Ramos (cell line): ENCODE measurements around the gene DHX58.

ENCODE experiments used
- in situ Hi-C: fragments of 300-500 bp; cut with MboI; formaldehyde crosslinking; loops from one replicate; pipeline ENCODE4 v1.14.3; 2022; ENCODE audit warnings: low sequenced_read_pairs; ENCODE audit not compliant: unreplicated experiment

The DHX58 gene

DNA sequence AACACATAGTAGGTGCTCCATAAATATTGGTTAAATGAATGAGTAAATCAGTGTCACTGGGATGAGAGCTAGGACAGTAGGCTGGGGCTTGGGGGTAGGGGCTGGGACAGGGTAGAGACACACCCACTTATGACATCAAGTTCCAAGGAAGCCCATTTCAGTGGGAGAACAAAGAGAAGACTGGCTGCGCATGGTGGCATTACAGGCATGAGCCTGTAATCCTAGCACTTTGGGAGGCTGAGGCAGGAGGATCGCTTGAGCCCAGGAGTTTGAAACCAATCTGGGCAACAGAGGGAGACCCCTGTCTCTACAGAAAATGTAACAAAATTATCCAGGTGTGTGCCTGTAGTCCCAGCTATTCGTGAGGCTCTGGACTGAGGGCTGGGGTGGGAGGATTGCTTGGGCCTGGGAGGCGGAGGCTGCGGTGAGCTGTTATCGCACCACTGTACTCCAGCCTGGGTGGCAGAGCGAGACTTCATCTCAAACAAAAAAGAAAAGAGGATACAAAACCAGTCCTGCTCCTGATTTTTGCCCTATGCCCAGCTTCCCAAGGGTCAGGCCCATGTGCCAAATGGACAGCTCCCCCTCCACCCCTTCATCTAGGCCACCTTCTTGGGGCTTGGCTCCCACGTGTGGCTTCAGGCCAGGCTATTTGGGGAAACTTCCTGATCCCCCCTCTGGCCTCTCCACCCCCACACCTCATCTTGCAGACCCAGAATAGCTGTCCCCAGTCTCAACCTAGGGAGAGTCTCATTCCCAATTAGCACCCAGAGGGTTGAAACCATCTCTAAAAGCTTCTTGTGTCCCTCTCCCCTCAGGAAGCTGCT lies 21.3 kb downstream of the DHX58 start:
- in situ Hi-C loops = no loop called here

DNA sequence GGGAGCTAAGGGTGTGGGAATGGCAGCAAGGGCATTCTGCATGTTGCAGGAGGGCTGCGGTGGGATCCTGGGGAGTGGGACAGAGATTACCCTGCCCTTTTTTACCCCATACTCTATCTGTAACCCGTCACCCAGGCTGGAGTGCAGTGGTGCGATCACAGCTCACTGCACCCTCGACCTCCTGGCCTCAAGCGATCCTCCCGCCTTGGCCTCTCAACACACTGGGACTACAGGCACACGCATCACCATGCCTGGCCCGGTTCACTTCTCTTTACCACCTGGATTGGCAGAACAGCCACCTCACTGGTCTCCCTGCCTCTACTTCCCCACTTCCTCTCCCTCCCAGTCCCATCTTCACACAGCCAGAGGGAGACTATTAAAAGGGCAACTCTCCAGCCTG lies 23.8 kb downstream of the DHX58 start:
- in situ Hi-C loops = no loop called here

DNA sequence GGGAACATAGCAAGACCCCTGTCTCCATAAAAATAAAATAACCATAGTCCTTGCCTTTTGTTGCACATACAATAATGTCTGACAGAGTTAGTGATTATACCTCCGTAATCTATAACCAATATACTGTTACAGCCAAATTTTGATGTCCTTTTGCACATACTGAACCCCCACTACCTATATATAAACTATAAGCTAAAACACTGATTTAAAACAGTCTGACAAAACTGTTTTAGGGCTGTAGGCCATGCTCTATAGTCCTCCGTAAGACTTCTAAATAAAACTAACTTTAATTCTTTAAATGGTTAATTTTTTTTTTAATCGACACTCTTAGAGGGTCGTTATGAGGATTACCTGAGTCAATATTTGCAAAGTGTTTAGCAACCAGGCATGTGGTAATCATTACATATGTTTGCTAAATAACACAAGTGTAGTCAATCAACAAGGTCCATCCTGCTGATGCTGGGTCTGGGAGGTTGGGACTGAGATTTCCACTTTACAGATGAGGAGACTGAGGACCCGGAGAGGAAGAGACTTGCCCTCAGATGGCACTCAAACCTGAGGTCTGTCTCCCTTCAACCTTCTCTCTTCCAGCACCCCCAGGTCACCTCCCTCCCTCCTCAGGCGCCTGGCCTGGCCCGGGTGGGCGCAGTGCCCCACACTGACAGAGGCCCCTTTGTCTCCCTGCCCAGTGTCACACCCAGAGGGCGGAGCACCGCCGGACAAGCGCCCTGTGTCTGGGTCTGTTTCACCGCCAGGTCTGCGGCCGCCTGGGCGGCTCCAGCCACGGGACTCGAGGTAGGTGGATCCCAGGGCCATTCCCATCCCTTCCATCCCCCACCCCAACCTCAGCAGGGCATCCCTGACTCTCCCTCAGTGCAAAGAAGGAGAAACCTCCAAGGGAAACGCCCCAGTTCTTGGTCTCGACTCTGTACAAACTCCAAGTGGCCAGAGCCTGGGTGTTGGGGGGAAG lies 24.5 kb downstream of the DHX58 start:
- in situ Hi-C loops = no loop called here

DNA sequence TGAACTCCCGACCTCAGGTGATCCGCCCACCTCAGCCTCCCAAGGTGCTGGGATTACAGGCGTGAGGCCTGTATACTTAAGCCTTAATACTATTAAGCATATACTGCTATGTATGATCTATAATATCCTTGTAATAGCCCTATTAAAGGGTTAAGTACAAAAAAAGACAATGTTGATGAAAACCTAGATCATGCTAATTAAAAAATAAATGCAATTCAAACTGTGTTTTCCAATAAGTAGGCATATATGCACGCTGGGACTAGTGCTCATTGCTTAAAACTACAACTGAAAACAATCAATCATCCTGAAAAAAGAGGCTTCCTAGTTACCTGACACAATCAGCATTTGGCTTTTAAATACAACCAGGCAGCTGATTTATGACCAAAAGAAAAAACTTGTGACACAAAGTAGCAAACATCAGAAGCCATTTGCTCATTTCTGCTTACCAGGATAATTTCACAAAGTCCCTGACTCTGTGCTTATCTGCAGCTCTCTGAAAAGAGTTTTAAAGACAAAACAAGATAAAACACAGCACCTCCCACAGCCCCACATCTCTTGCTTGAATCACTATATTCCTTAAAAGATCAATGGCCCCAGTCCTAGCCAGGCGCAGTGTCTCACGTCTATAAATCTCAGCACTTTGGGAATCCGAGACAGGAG lies 25.3 kb downstream of the DHX58 start:
- in situ Hi-C loops = no loop called here

DNA sequence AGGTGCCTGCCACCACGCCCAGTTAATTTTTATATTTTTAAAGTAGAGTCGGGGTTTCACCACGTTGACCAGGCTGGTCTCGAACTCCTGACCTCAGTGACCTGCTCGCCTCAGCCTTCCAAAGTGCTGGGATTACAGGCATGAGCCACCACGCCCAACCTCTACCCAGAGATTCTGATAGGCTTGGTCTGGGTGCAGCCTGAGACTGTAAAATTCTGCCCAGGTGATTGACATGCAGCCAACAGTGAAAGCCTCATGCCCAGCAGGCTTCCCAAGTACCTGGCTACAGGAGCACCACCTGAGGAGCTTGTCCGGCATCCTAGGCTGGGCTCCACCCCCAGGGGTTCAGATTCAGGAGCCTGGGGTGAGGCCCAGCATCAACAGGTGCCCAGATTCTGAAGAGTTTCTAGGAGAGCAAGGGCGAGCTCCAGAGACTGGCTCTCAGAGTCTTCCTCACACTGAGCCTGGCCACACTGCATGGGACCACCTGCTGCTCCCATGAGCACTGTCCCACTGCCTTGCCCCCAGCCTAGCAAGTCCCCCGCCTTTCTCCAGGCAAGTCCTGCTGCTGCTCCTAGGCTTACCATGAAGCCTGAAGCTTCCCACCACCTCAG lies 30.9 kb downstream of the DHX58 start:
- in situ Hi-C loops = no loop called here

DNA sequence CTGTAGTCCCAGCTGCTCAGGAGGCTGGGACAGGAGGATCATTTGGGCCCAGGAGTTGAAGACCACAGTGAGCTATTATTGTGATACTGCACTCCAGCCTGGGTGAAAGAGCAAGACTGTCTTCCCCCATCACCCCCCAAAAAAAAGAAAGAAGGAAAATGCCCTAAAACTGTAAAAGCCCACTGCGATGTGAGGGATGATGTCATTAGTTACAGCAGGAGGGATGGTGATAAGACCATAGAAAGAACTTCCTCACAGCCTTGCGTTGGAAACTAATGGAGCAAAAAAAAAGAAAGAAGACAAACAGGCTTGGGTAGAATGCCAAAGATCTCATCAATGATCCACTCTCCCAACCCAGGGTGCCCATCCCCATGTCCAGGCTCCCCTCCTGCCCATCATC lies 33.0 kb downstream of the DHX58 start:
- in situ Hi-C loops = no loop called here

DNA sequence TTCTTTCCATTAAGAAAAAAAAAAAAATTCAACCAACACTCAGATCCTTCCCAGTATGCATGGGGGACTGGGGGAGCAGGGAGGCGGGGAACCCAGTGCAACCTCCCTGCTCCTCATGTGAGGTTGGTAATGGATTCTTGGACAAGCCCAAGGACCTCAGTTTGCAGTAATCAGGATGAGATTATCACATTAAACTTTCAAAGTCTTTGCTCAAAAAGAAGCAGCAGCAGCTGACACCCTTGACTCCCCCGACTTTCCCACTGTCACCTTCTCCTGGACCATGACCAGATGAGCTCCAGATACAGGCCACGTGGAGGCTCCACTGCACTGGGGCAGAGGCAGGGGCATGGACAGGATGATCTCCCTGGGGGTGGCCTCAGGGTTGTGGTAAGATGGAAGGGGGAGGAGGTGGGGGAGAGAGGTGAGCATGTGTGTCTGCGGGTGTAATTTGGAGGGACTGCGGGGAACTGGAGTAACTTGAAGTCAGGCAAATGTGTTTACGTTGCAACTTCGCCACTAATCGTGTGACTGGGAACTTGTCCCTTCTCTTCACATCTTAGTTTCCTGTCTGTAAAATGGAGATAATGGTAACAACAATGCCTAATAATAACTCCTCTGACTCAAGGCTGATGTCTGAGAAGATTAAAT lies 34.0 kb downstream of the DHX58 start:
- in situ Hi-C loops = no loop called here

DNA sequence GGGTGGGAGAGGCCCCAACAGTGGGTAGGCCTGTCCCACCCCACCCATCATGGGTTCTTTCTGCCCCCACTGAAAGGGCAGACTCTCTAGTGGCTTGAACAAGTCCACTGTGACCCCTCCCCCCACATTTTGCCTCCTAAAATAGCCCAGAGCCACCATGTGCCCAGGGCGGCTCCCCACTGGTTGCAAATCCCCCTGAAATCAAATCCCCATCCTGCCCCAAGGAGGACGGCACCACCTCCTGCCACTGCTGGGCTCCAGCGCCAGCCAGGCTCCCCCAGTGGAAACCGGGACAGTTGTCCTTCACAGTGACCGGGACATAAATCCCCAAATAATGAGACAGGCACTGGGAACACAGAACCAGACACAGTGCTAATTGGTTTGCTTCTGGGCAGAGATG lies 34.8 kb downstream of the DHX58 start:
- in situ Hi-C loops = no loop called here

DNA sequence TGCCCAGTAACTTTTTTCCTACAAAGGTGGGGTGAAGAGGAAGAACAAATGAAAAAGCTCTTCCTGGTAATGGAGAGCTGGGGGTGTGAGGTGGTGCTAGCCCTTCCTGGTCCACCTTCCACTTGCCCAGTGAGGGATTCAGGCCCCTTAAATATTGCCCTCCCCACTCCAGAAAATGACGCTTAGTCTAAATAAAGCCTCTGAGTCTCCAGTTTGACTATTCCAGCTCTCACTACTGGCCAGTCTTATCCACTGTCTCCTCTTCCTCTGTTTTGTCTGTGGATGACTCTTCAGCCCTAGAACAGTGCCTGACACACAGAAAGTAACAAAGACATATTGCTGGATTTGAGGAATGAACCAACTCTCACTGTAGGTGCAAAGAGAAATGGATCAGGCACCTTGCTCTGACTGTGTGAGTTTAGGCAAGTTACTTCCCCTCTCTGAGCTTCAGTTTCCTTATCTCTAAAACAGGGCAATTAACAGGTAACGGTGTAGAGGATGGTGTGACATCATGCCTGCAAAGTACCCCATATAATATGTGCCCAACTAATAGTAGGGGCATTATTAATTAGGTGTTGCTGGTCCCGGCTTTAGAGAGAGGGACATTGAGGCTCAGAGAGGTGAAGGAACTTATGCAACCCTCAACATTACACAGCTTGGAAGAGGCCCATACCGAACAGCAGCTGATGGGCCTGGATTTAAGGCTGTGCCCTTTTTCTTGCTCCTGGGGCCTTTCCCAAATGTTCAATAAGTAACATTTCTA lies 35.5 kb downstream of the DHX58 start:
- in situ Hi-C loops = no loop called here

DNA sequence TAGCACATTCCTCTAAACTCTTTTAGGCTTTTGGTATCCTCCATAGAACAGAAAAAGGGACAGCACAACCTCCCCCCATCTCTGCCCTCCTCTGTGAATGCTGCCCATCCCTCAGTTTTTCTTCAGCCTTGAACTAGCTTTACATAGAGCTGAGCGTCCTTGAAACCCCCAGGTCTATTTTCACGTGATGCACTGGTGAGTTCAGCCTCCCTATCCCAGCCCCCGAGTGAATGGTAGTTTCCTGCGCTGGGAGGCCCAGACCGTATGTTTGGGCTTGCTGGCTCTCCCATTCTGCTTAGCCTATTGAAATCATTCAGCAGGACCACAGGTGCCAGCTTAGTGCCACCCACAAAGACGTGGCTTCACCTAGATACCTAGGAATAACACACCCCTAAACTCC lies 36.7 kb downstream of the DHX58 start:
- in situ Hi-C loops = no loop called here

DNA sequence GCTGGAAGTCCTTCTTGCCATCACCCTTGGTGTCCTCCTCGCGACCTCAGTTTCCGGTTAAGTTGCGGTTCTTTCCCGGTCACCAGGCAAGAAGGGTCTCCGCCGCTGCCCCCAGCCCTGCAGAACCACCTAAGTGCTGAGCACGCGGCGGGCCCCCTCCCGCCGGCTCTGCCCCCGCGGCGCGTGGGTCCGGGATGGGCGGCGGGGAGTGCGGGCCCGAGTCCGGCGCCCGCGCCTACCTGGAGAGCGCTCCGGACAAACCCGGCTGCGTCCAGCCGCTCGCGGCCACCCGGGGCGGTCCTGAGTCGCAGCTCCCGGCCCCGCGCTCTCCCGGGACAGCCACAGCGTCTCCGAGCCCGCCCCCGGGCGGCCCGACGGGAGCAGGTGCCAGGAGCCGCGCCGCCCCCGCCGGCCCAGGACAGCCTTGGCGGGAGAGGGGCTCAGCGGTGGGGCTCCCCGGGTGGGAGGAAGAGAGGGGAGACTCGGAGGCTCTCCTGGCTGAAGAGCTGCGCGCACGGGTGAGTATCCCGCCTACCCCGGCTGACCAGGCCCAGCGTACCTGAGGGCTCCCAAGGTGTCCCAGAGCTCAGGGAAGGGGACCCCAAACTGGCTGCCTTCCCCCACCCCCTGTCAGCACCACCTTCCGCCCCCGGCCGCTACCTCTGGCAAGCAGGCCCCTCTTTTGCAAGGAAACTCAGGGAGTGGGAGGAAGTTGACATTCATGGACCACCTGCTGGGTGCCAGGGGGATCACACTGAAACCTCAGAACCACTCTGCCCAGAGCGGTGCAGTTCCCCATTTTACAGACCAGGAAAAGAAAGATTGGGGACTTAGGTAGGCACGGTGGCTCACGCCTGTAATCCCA lies 40.0 kb downstream of the DHX58 start:
- in situ Hi-C loops = no loop called here

DNA sequence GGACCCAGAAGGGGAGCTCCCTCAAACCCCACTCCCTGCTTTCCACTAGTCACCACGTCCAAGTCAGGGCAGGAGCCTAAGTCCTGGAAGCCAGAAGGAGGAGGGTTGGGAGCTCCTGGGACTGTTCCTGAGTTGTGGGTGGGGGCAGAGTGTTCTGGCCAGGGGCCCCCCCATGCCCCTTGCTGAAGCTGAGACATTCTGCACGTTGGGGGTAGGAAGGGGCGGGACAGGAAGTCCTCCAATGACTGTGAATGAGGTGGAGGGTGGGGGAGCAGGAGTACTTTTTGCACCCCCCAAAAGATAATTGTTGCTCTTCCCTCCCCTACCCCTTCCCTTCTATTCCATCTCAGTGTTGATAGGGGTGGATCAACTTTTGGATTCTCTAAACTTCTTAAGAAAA lies 40.7 kb downstream of the DHX58 start:
- in situ Hi-C loops = no loop called here

DNA sequence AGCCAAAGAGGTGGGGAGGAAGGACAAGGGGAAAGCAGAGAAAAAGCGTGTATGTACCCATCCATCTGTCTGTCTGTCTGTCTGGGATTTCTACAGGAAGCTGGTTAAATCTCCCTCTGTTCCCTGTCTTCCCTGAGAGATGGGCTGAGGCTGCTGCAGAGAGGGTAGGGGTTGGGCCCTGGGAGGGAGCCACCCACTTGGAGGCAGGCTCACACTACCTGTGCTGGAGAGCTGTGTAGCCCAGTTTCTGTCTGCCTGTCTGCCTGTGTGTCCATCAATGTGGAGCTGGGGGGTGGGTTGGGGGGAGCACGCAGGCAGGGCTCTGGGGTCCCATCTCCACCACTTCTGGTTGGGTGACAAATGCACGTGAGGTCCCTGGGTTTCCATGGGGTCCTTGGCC lies 43.5 kb downstream of the DHX58 start:
- in situ Hi-C loops = no loop called here

DNA sequence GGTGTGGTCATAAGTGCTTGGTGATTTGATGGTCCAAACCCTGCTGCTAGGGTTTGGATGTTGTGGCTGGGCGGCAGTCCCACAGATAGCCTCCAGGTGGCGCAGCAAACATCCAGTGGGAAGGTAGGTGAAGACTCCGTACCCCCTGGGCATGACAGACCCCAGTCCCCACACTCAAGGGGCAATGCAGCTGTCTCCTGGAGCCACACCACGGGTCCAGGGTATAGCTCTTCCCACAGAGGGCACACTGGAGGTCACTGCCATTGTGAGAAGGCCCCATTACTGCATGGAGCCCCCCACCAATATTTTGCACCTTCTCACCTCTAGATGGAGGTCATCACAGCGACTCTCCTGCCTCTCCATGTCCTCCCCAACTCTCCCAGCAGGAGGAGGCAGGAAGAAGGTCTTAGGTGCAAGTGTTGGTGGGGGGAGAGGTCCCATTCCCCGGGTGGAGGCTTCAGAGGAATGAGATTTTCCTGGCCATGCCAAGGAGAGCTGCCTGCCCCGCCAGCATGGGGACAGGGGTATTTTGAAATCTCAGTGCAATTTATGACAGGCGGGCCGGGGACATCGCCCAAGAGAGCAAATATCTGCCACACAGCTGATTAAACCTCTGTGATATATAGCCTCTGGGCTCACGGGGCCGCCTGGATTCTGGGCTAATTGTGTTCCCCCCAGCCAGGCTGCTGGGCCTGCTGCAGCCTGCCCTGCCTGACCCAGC lies 45.0 kb downstream of the DHX58 start:
- in situ Hi-C loops = no loop called here

DNA sequence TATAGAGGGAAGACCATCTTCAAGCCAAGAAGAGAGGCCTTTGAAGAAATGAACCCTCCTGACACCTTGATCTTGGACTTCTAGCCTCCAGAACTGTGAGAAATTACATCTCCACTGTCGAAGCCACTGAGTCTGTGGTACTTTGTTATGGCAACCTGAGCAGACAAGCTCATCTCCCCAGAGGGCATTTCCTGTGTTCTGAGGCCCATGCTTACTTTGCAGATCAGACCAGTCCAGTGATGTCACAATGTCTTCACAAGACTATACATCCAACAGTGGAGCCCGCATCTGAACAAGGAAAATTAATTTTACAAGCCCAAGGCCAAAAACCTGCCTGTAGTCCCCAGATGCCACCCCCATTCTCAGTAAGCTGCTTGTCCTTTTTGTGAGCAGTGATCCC lies 47.3 kb downstream of the DHX58 start:
- in situ Hi-C loops = no loop called here

DNA sequence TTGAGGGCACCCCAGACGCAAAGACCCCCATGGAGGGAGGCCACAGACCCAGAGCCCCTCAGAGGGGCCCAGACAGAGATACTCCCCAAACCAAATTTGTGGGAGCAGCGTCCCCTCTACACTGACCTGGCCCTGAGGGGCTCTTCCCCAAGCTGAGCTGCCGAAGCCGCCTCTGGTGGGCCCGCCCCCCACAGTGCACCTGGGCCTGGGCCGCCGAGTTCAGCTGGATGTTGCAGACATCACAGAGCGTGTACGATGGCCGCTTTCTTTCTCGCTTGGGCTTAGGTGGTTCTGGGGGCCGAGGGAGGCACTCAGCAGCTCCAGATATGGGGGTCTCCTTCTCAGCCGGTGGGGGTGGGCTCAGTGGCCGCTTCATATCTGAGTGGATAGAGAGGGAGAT lies 49.8 kb downstream of the DHX58 start:
- in situ Hi-C loops = no loop called here

DNA sequence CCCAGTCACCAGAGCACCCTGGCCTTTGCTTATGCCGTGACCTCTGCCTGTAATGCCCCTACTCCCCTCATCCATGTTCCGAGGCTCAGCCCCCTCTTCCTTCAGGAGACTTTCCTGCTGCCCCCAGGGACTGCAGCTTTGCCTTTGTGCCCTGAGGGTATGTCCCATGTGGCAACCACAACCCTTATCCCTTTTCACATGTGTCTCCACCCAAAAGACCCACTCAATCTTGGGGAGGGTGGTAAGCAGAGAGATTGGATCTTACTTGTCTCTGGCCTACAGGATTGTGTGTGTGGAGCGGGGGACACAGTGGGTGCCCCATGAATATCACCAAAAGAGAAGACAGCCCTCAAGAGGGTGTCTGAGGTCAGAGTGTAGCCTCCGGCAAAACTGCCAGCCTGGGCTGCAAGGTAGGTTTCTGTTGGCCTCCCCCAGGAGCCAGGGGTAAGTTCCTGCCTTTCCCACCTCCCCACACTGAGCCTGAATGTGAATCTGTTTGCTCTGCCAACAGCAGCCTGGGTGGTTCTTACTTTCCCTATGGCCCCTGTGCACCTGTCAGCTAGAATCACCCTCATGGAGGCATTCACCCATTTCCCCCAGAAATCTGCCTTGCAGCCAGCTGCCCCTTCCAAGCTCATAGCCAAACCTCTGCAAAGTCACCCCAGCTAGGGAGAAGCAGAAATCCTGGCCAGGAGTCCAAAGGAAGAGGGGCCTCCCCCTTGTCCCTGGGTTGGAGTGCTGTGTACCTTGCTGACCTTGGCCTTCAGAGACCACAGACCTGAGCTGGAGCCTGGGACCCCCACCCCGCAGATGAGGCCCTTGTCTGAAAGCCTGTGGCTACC lies 50.6 kb downstream of the DHX58 start:
- in situ Hi-C loops = no loop called here
